Ascending aorta (tissue), 2 donors: ENCODE data around the gene TUBB4A. TPM values are rescaled to one million over a fixed set of nuclear protein-coding genes. Genes with fewer than 3 reads are reported as not detected.

Experiments used
- DNase-seq, 2 donors: peaks; one replicate each; pipeline ENCODE4 v3.0.0-alpha.2; 2019; ENCODE audit warnings: low spot score in 2 of 2
- H3K27ac ChIP-seq, 2 donors: fragments of 200-600 bp; sonication (generic); one replicate each; pipeline ENCODE4 v1.5.1; 2016 to 2017; ENCODE audit warnings: mild to moderate bottlenecking in 1 of 2
- H3K27me3 ChIP-seq: fragments of 200-600 bp; sonication (generic); one replicate; pipeline ENCODE4 v1.5.1; 2017
- H3K36me3 ChIP-seq, 2 donors: fragments of 200-600 bp; sonication (generic); one replicate each; pipeline ENCODE4 v1.5.1; 2016
- H3K4me1 ChIP-seq, 2 donors: fragments of 200-600 bp; sonication (generic); one replicate each; pipeline ENCODE4 v1.5.1; 2016 to 2017; ENCODE audit warnings: mild to moderate bottlenecking in 1 of 2
- H3K4me3 ChIP-seq, 2 donors: fragments of 200-600 bp; sonication (generic); one replicate each; pipeline ENCODE4 v1.5.1; 2016 to 2017; ENCODE audit warnings: mild to moderate bottlenecking in 1 of 2
- H3K9me3 ChIP-seq, 2 donors: fragments of 200-600 bp; sonication (generic); one replicate each; pipeline ENCODE4 v1.5.1; 2016
- intact Hi-C: fragments of 100-400 bp; cut with DNase I; formaldehyde crosslinking; loops from one replicate; pipeline ENCODE4 v1.15.1; 2023
- total RNA-seq: library from RNA; depleted of rRNA; stranded (reverse); fragments of >200 nt; gene quantifications from one replicate; pipeline ENCODE4 v1.1.0, GENCODE V29; 2016
- TF ChIP-seq, protein P1 (sequence below), 3 experiments: fragments of 200-600 bp in 2 of 3; fragments of 450-650 bp in 1 of 3; sonication (generic) in 2 of 3; IDR thresholded peaks; one replicate each; pipeline ENCODE4 v1.5.1; 2016 to 2019; ENCODE audit warnings: antibody characterized with exemption in 3 of 3, mild to moderate bottlenecking in 1 of 3, moderate library complexity in 1 of 3

TUBB4A gene
- total RNA-seq, 1 donor from 2014 or later: 0.75 TPM

DNA sequence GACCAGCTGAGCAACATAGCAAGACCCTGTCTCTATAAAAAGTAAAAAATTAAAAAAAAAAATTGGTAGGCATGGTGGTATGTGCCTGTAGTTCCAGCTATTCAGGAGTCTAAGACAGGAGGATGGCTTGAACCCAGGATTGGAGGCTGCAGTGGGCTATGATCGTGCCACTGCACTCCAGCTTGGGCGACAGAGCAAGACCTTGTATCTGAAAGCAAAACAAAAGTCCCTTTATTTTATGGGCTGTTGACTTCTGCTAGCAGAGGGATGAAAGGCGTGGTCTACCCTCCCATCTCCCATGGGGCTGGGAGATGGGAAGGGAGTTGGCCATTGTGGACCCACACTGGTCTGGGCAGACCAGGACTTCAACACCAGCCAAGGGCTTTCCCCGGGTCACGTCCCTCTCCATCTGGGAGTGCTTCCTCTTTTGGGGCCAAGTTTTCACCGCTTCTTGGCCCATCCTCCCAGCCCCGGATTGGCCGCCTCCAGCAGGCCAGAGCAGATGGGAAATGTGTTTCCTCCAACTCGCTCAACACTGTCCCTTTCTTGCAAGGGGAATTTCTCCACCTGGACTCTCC is 26.5 kb upstream of the TUBB4A start:
- Histone ChIP-seq H3K27ac (no peak overlapping the region), H3K4me1 (peaks cover 4 to 7% of the 10 kb centered on the region in 2 donors), H3K9me3 (no peaks in the 10 kb centered on the region), H3K4me3 (no peak overlapping the region), H3K36me3 (no peaks in the 10 kb centered on the region), H3K27me3 (no peaks in the 10 kb centered on the region)
- intact Hi-C loops: no loop called here
- peak in 1 of 2 donors; percentile 79 for DNase-seq
- TF ChIP-seq, protein P1, sequence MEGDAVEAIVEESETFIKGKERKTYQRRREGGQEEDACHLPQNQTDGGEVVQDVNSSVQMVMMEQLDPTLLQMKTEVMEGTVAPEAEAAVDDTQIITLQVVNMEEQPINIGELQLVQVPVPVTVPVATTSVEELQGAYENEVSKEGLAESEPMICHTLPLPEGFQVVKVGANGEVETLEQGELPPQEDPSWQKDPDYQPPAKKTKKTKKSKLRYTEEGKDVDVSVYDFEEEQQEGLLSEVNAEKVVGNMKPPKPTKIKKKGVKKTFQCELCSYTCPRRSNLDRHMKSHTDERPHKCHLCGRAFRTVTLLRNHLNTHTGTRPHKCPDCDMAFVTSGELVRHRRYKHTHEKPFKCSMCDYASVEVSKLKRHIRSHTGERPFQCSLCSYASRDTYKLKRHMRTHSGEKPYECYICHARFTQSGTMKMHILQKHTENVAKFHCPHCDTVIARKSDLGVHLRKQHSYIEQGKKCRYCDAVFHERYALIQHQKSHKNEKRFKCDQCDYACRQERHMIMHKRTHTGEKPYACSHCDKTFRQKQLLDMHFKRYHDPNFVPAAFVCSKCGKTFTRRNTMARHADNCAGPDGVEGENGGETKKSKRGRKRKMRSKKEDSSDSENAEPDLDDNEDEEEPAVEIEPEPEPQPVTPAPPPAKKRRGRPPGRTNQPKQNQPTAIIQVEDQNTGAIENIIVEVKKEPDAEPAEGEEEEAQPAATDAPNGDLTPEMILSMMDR (IDR thresholded peaks at IDR 0.05): no peak

DNA sequence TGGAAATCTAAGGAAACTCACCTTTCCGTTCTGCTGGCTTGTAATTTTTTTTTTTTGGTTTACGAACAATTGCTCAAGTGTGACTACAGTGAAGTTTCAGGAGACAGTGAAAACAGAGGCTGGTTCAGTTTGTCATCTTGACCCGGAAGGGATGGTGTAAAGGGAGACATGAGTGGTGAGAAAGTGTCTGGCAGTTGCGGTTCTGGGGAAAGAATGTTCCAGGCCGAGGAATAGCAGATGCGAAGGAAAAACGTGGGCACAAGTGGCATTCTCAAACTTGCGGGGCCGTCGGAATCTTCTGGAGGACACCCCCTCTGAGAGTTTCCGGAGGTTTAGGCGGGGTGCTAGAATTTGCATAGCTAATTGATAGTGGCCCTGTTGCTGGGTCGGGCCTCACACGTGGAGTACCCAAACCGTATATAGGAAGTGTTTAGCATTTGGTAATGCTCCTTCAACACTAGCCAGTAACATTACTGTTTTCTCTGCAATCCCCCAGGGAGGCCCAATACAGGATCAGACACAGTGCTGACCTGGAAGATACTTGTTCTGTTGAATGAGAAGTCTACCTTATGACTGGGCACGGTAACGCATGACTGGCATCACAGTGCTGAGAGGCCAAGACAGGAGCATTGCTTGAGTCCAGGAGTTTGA is 25.9 kb upstream of the TUBB4A start:
- Histone ChIP-seq H3K4me3 (no peak overlapping the region), H3K27me3 (no peaks in the 10 kb centered on the region), H3K27ac (no peak overlapping the region), H3K9me3 (no peaks in the 10 kb centered on the region), H3K4me1 (peaks cover 4 to 7% of the 10 kb centered on the region in 2 donors), H3K36me3 (no peaks in the 10 kb centered on the region)
- DNase-seq: no peak
- intact Hi-C loops: no loop called here
- TF ChIP-seq, protein P1 (IDR thresholded peaks at IDR 0.05): no peak

DNA sequence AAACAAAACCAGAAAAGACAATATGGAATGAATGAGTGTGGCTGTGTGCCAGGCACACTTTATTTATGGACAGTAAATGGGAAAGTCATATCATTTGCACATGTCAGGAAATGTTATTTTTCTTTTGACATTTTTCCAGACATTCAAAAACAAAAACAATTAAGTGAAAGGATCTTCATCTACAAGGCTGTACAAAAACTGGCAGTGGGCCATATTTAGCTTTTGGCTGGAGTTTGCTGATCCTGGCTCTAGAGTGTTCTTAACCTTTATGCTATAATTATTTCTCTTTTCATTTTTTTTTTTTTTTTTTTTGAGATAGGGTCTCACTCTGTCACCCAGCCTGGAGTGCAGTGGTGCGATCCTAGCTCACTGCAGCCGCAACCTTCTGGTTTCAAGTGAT is 22.2 kb upstream of the TUBB4A start:
- DNase-seq: no peak
- H3K27me3 ChIP-seq: no peaks in the 10 kb centered on the region
- H3K36me3 ChIP-seq: no peaks in the 10 kb centered on the region
- TF ChIP-seq, protein P1 (IDR thresholded peaks at IDR 0.05): no peak
- no peak overlapping the region for H3K4me3 ChIP-seq
- intact Hi-C loops: no loop called here
- no peak overlapping the region for H3K27ac ChIP-seq
- no peaks in the 10 kb centered on the region for H3K9me3 ChIP-seq
- H3K4me1 ChIP-seq: no peaks in the 10 kb centered on the region

DNA sequence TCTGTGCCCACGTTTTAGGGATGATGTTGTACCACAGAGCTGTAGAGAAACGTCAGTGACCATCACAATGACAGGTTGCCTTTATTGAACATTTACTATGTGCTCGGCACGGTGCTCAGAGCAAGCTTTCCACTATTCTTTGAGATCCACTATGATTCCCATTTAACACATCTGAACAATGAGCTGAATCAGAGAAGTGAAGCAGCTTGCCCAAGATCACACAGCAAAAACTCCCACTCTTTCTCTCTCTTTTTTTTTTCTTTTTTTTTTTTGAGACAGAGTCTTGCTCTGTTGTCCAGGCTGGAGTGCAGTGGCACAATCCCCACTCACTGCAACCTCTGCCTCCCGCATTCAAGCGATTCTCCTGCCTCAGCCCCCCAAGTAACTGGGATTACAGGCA is 20.6 kb upstream of the TUBB4A start:
- no peaks in the 10 kb centered on the region for H3K36me3 ChIP-seq
- no peak overlapping the region for H3K4me3 ChIP-seq
- no peak for DNase-seq
- intact Hi-C loops: no loop called here
- no peaks in the 10 kb centered on the region for H3K9me3 ChIP-seq
- TF ChIP-seq, protein P1 (IDR thresholded peaks at IDR 0.05): no peak
- H3K27me3 ChIP-seq: no peaks in the 10 kb centered on the region
- no peak overlapping the region for H3K27ac ChIP-seq
- no peaks in the 10 kb centered on the region for H3K4me1 ChIP-seq

DNA sequence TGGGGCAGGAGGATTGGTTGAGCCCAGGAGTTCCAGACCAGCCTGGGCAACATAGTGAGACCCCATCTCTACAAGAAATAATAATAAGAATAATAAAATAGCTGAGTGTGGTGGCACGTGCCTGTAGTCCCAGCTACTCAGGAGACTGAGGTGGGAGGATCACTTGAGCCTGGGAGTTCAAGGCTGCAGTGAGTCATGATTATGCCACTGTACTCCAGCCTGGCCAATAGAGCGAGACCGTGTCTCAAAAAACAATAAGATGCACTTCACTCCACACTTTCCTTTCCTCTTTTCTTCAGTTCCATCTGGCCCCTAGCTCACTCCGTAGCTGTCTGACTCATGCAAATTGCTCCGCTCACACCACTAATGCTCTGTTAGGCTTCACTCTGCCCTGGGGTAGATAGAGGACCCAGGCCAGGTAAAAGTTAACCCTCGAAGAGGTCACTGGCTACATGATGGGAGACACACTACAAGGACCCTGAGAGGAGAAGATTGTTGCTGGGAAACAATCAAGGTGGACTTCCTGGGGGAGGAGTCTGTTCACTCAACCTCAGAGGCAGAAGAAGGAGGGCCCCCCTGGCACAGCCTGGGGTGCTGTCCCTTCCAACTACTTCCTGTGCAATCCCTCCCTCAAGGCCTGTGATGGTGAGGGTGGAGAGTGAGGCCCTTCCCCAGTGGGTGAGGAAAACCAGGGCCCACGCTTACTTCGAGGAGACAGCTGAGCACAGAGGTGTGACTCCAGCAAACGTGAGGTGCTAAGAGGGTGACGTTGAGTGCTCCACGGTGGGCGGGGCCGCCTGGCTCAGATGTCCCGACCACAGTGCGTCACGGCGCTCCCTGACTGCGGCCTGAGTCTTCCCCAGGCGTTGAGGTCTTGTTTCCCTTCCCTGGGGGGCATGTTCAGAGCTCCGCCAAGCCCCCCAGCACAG is 19.9 kb upstream of the TUBB4A start:
- Histone ChIP-seq H3K4me1 (no peaks in the 10 kb centered on the region), H3K4me3 (no peak overlapping the region), H3K27me3 (no peaks in the 10 kb centered on the region), H3K36me3 (no peaks in the 10 kb centered on the region), H3K9me3 (no peaks in the 10 kb centered on the region), H3K27ac (no peak overlapping the region)
- TF ChIP-seq, protein P1 (IDR thresholded peaks at IDR 0.05): no peak
- DNase-seq: no peak
- intact Hi-C loops: no loop called here
